ENCODE results near the gene C2orf74.
"Not testable (repeated sequence)": the region's sequence is repeated elsewhere in the genome, so short reads cannot be mapped to it uniquely, and the experiment has no call there.

DNA sequence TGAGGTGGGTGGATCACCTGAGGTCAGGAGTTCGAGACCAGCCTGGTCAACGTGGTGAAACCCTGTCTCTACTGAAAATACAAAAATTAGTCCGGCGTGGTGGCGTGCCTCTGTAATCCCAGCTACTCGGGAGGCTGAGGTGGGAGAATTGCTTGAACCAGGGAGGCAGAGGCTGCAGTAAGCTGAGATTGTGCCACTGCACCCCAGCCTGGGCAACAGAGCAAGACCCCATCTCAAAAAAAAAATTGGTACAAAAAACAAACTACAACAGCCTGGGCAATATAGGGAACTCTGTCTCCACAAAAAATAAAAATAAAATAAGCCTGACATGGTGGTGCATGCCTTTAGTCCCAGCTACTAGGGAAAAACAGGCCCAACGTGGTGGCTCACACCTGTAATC, 3.1 kb downstream of the C2orf74 start:
- TF ChIP-seq, protein P1, sequence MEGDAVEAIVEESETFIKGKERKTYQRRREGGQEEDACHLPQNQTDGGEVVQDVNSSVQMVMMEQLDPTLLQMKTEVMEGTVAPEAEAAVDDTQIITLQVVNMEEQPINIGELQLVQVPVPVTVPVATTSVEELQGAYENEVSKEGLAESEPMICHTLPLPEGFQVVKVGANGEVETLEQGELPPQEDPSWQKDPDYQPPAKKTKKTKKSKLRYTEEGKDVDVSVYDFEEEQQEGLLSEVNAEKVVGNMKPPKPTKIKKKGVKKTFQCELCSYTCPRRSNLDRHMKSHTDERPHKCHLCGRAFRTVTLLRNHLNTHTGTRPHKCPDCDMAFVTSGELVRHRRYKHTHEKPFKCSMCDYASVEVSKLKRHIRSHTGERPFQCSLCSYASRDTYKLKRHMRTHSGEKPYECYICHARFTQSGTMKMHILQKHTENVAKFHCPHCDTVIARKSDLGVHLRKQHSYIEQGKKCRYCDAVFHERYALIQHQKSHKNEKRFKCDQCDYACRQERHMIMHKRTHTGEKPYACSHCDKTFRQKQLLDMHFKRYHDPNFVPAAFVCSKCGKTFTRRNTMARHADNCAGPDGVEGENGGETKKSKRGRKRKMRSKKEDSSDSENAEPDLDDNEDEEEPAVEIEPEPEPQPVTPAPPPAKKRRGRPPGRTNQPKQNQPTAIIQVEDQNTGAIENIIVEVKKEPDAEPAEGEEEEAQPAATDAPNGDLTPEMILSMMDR (IDR thresholded peaks at IDR 0.05): not testable (repeated sequence)
- not testable (repeated sequence) for TF ChIP-seq POLR2A (IDR thresholded peaks at IDR 0.05)

All from Peyer's patch (tissue), 4 donors.